ENCODE measurements around the gene ATP5F1D. TPM values are rescaled to one million over a fixed set of nuclear protein-coding genes. Genes with fewer than 3 reads are reported as not detected.

Gene ATP5F1D
- total RNA-seq, 1 donor from 2014 or later = 116 TPM

DNA sequence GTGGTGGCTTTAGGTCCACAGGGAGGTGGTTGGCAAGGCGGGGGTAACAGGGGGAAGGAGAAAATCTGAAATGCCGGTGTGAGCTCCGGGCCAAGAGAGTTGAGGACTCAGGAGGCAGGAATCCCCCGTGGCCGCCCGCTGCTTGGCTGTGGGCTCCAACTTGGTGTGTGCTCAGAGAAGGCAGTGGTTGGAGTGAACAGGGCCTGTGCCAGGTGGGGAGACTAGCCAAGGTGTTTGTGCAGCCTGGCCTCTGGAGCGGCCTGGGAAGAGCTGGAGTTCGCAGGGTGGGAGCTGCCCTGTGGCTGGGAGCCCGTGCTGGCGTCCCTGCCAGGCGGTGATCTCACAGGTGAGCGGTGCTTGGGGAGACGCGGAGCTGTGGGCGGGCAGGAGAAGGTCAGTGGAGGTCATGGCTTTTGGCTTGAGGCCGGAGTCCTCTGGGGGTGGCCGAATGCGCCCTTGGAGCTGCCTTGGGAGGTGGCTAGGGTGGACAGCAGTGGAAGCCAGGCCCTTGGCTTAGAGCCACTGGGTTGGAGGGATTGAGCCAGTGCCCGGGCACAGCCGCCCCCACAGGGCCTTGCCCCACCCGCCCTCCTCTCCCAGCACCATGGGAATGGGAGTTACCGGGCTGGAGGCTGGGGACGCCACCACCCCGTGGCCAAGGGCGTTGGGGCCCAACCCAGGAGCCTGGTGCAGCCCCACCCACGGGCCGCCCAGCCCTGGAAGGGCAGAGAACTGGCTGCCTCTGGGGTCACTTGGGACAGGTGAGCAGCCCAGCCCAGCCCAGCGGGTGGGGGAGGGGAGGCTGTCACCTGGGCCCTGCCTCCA, 20.5 kb downstream of the ATP5F1D start:
- DNase-seq (peak; percentile 91), ATAC-seq (peak; percentile 54)
- Histone ChIP-seq H3K27ac (peak overlapping the region; percentile 98), H3K36me3 (peaks cover 12% of the 10 kb centered on the region), H3K9me3 (no peaks in the 10 kb centered on the region), H3K4me1 (peaks cover 81% of the 10 kb centered on the region), H3K27me3 (ENCODE audit: low read depth) (no peaks in the 10 kb centered on the region), H3K4me3 (peak overlapping the region; percentile 76)
- TF ChIP-seq, protein P1, sequence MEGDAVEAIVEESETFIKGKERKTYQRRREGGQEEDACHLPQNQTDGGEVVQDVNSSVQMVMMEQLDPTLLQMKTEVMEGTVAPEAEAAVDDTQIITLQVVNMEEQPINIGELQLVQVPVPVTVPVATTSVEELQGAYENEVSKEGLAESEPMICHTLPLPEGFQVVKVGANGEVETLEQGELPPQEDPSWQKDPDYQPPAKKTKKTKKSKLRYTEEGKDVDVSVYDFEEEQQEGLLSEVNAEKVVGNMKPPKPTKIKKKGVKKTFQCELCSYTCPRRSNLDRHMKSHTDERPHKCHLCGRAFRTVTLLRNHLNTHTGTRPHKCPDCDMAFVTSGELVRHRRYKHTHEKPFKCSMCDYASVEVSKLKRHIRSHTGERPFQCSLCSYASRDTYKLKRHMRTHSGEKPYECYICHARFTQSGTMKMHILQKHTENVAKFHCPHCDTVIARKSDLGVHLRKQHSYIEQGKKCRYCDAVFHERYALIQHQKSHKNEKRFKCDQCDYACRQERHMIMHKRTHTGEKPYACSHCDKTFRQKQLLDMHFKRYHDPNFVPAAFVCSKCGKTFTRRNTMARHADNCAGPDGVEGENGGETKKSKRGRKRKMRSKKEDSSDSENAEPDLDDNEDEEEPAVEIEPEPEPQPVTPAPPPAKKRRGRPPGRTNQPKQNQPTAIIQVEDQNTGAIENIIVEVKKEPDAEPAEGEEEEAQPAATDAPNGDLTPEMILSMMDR (IDR thresholded peaks at IDR 0.05) = no peak
- intact Hi-C loops (cut with DNase I) = no loop called here

GRCh38 chr19:1262623-1263123, 21.1 kb downstream of the ATP5F1D start:
- peaks cover 7% of the 10 kb centered on the region for H3K36me3 ChIP-seq
- peaks cover 81% of the 10 kb centered on the region for H3K4me1 ChIP-seq
- H3K27me3 ChIP-seq (ENCODE audit: low read depth) = no peaks in the 10 kb centered on the region
- TF ChIP-seq, protein P1 (IDR thresholded peaks at IDR 0.05) = no peak
- peak overlapping the region; percentile 76 for H3K4me3 ChIP-seq
- H3K27ac ChIP-seq = peak overlapping the region; percentile 98
- ATAC-seq (no peak), DNase-seq (no peak)
- intact Hi-C loops (cut with DNase I) = no loop called here
- no peaks in the 10 kb centered on the region for H3K9me3 ChIP-seq

- H3K27me3 ChIP-seq (ENCODE audit: low read depth) = no peaks in the 10 kb centered on the region
- no peaks in the 10 kb centered on the region for H3K9me3 ChIP-seq
- peak overlapping the region; percentile 98 for H3K27ac ChIP-seq
- H3K4me1 ChIP-seq = peaks cover 81% of the 10 kb centered on the region
- no peak for ATAC-seq
- no peak overlapping the region for H3K4me3 ChIP-seq
- intact Hi-C loops (cut with DNase I) = no loop called here
- TF ChIP-seq, protein P1 (IDR thresholded peaks at IDR 0.05) = no peak
- H3K36me3 ChIP-seq = peaks cover 2% of the 10 kb centered on the region
- no peak for DNase-seq
These were observed 21.6 kb downstream of the ATP5F1D start for GRCh38 chr19:1263188-1263587.

DNA sequence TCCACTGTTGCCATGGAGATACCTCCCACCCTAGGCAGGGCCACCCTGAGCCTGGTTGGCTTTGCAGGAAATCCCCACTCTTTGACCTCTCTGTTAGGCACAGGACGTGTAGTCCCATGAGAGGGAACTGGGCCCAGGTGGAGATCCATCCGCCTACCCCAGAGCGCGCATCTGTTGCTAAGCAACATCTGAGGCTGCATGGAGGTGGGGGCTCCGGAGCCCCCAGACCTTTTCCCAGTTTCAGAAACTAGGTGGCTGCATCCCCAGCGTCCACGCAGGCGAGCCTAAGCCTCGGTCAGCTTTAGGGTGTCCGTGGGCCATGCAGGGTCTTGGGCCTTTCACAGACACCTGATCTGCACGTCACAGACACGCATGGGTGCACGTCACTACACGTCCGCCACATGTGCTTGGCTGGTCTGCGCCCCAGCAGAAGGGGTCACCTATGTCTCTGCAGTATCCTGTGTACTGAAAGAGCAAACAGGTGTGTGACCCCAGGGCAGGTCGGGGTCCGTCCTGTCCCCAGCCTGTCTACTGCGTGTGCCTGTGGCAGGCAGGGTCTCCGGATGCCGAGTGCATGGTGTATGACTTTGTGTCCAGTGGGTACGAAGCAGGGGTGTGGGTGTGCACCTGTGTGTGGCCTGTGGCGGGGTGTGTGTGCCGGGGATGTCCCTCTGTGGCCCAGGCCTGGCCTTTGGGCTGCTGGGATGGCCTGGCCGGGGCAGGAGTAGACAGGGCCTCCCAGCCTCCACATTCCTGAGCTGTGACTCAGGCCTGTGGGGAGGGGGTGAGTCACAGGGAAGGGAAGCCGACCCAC, 23.5 kb downstream of the ATP5F1D start:
- no peaks in the 10 kb centered on the region for H3K27me3 ChIP-seq (ENCODE audit: low read depth)
- intact Hi-C loops (cut with DNase I) = no loop called here
- no peaks in the 10 kb centered on the region for H3K36me3 ChIP-seq
- TF ChIP-seq, protein P1 (IDR thresholded peaks at IDR 0.05) = no peak
- ATAC-seq = no peak
- DNase-seq = peak; percentile 70
- peak overlapping the region; percentile 68 for H3K4me3 ChIP-seq
- peaks cover 73% of the 10 kb centered on the region for H3K4me1 ChIP-seq
- no peaks in the 10 kb centered on the region for H3K9me3 ChIP-seq
- H3K27ac ChIP-seq = peak overlapping the region; percentile 88

- TF ChIP-seq, protein P1 (IDR thresholded peaks at IDR 0.05) = no peak
- Histone ChIP-seq H3K4me1 (peaks cover 73% of the 10 kb centered on the region), H3K4me3 (peak overlapping the region; percentile 68), H3K27ac (peak overlapping the region; percentile 88), H3K36me3 (peaks cover 4% of the 10 kb centered on the region), H3K27me3 (ENCODE audit: low read depth) (no peaks in the 10 kb centered on the region), H3K9me3 (no peaks in the 10 kb centered on the region)
- intact Hi-C loops (cut with DNase I) = no loop called here
- ATAC-seq = no peak
- peak; percentile 80 for DNase-seq
These were observed 24.1 kb downstream of the ATP5F1D start for GRCh38 chr19:1265615-1266128.

Data from lower lobe of right lung (tissue), 2 donors.